K562 (cell line): ENCODE results near the gene SIGLEC6. TPM values are rescaled to one million over a fixed set of nuclear protein-coding genes. Genes with fewer than 3 reads are reported as not detected.

Source experiments
- ASH1L ChIP-seq: fragments of 450-650 bp; IDR thresholded peaks from 2 replicates; pipeline ENCODE4 v1.6.1; 2018; ENCODE audit warnings: borderline replicate concordance, mild to moderate bottlenecking, low read depth; ENCODE audit not compliant: partially characterized antibody
- BACH1 ChIP-seq: fragments of 200-800 bp; sonication (Bioruptor generic); IDR thresholded peaks from 2 replicates; pipeline ENCODE4 v1.6.1; 2016; ENCODE audit warnings: missing genetic modification characterization, missing compliant biosample characterization
- DLX4 ChIP-seq: fragments of 250-450 bp; sonication (Bioruptor Pico); IDR thresholded peaks from 2 replicates; pipeline ENCODE4 v1.6.1; 2021; ENCODE audit warnings: mild to moderate bottlenecking
- E2F6 ChIP-seq, 2 experiments: IDR thresholded peaks; 2 replicates each; pipeline ENCODE4 v1.6.1; 2011; ENCODE audit warnings: borderline replicate concordance in 1 of 2, control low read depth in 1 of 2, low read depth in 1 of 2, low read length in 1 of 2, mild to moderate bottlenecking in 1 of 2, mixed read lengths in 1 of 2, moderate library complexity in 1 of 2; ENCODE audit not compliant: insufficient read depth in 1 of 2, insufficient read length in 1 of 2, poor library complexity in 1 of 2, severe bottlenecking in 1 of 2; ENCODE audit errors: extremely low read depth in 1 of 2
- ESRRA ChIP-seq: fragments of 450-650 bp; IDR thresholded peaks from 2 replicates; pipeline ENCODE4 v1.6.1; 2014; ENCODE audit warnings: low read depth, mild to moderate bottlenecking, moderate library complexity, borderline replicate concordance
- FOXP1 ChIP-seq: sonication (generic); formaldehyde crosslinking; IDR thresholded peaks from 2 replicates; pipeline ENCODE4 v1.8.0; 2022; ENCODE audit warnings: mild to moderate bottlenecking, missing genetic modification reagents
- HDGF ChIP-seq: fragments of 450-650 bp; IDR thresholded peaks from 2 replicates; pipeline ENCODE4 v1.6.1; 2016
- KLF13 ChIP-seq: fragments of 450-650 bp; IDR thresholded peaks from 2 replicates; pipeline ENCODE4 v1.6.1; 2016; ENCODE audit warnings: missing genetic modification characterization, low read depth, mild to moderate bottlenecking, missing compliant biosample characterization, moderate library complexity, borderline replicate concordance
- LCOR ChIP-seq: sonication (generic); formaldehyde crosslinking; IDR thresholded peaks from 2 replicates; pipeline ENCODE4 v1.8.0; 2022; ENCODE audit warnings: mild to moderate bottlenecking, missing genetic modification reagents
- MAFF ChIP-seq: IDR thresholded peaks from 2 replicates; pipeline ENCODE4 v1.6.1; 2012; ENCODE audit warnings: low read length, improper control_type of control experiment
- MEIS2 ChIP-seq: fragments of 450-650 bp; IDR thresholded peaks from 2 replicates; pipeline ENCODE4 v1.6.1; 2014; ENCODE audit warnings: mild to moderate bottlenecking; ENCODE audit not compliant: partially characterized antibody
- MLX ChIP-seq, 2 experiments: fragments of 450-650 bp in 1 of 2; sonication (generic) in 1 of 2; formaldehyde crosslinking; conservative IDR thresholded peaks; 2 replicates each; pipeline versions ENCODE4 v1.4.0 to v1.8.1; 2020 to 2022; ENCODE audit warnings: mild to moderate bottlenecking in 1 of 2, missing genetic modification reagents in 1 of 2
- MTA1 ChIP-seq: fragments of 450-650 bp; IDR thresholded peaks from 2 replicates; pipeline ENCODE4 v1.6.1; 2017; ENCODE audit warnings: borderline replicate concordance
- NKRF ChIP-seq: fragments of 450-650 bp; IDR thresholded peaks from 2 replicates; pipeline ENCODE4 v1.6.1; 2016; ENCODE audit warnings: borderline replicate concordance
- PBX2 ChIP-seq, 2 experiments: IDR thresholded peaks in 1 of 2; conservative IDR thresholded peaks in 1 of 2; 2 replicates each; pipeline ENCODE4 v1.6.1; 2016; ENCODE audit warnings: low read depth in 2 of 2, mild to moderate bottlenecking in 1 of 2, missing compliant biosample characterization in 1 of 2, missing genetic modification characterization in 1 of 2, moderate library complexity in 1 of 2
- RCOR1 ChIP-seq, 2 experiments: IDR thresholded peaks; 2 replicates each; pipeline ENCODE4 v1.6.1; 2012; ENCODE audit warnings: low read depth in 2 of 2, low read length in 2 of 2, borderline replicate concordance in 1 of 2, improper control_type of control experiment in 1 of 2
- RNF2 ChIP-seq: sonication (generic); IDR thresholded peaks from 2 replicates; pipeline ENCODE4 v1.6.1; 2016
- TFAM ChIP-seq: fragments of 250-450 bp; sonication (Bioruptor Pico); conservative IDR thresholded peaks from 2 replicates; pipeline ENCODE4 v1.5.0; 2021; ENCODE audit warnings: mild to moderate bottlenecking, moderate library complexity
- ZEB2 ChIP-seq: fragments of 450-650 bp; IDR thresholded peaks from 2 replicates; pipeline ENCODE4 v1.6.1; 2016
- ZNF57 ChIP-seq: fragments of 450-650 bp; formaldehyde crosslinking; IDR thresholded peaks from 2 replicates; pipeline ENCODE4 v1.4.0; 2020; ENCODE audit warnings: mild to moderate bottlenecking, moderate library complexity
- polyA plus RNA-seq, 8 experiments: library from polyadenylated mRNA; depleted of rRNA in 4 of 8; stranded (reverse) in 5 of 8; unstranded in 3 of 8; fragments of >200 nt; fragmentation: Nextera tagmentation in 2 of 8; fragmentation: Illumina TruSeq in 1 of 8; extraction: Ambion mirVana in 2 of 8; extraction: Trizol in 1 of 8; gene quantifications; 2 replicates each; pipeline versions ENCODE4 v1.2.1 to v1.2.3, GENCODE V29; 2011 to 2014; ENCODE audit warnings: inconsistent platforms in 1 of 8, missing spikeins in 1 of 8
- total RNA-seq, 7 experiments: library from RNA; depleted of rRNA in 6 of 7; stranded (reverse); fragments of >200 nt in 6 of 7; fragmentation: Illumina TruSeq in 2 of 7; extraction: Trizol in 2 of 7; gene quantifications; 2 replicates each; pipeline versions ENCODE4 v1.2.1 to v1.2.3, GENCODE V29; 2011 to 2021; ENCODE audit warnings: low replicate concordance in 1 of 7

The SIGLEC6 gene
- total and polyA plus RNA-seq, 9 of the 15 experiments (the other 6 are each of a cell fraction or from before 2014, with no cell fraction given), result 0.03 to 17.5 (median 0.71) TPM

GRCh38 chr19:51565583-51565982 lies 34.1 kb upstream of the SIGLEC6 start (continued):
- TF ChIP-seq PBX2 (CRISPR knock-in tag; IDR thresholded peaks at IDR 0.05; ENCODE audit: low read depth) (no peak), PBX2 (tag; conservative IDR thresholded peaks at IDR 0.05; ENCODE audit: low read depth) (no peak), MTA1 (no peak), ASH1L (no peak), HDGF (no peak), NKRF (no peak), RCOR1 (IDR thresholded peaks at IDR 0.05; ENCODE audit: borderline replicate concordance in 1 of 2, low read depth in 2 of 2, low read length in 2 of 2) (peak in 1 of 2 experiments; percentile 88; a peak in 2 of 4 replicates), DLX4 (CRISPR knock-in tag) (no peak), BACH1 (tag) (0 out of 2 replicates have a peak, but pooled peaks have one; percentile 24), KLF13 (tag) (no peak), MLX (CRISPR knock-in tag; conservative IDR thresholded peaks at IDR 0.05) (no peak), TFAM (CRISPR knock-in tag) (no peak), LCOR (CRISPR knock-in tag) (no peak), ESRRA (peak; percentile 76; the same call in 1 of the 2 replicates), ZNF57 (CRISPR knock-in tag) (0 out of 2 replicates have a peak, but pooled peaks have one; percentile 23), MEIS2 (peak; percentile 38), RNF2 (no peak; the same call in 1 of the 2 replicates), E2F6 (IDR thresholded peaks at IDR 0.05; ENCODE audit: borderline replicate concordance in 1 of 2, extremely low read depth in 1 of 2, insufficient read depth in 1 of 2, insufficient read length in 1 of 2, low read depth in 1 of 2, low read length in 1 of 2, poor library complexity in 1 of 2, severe bottlenecking in 1 of 2) (no peak), MAFF (no peak), ZEB2 (peak; percentile 33; the same call in 1 of the 2 replicates), FOXP1 (CRISPR knock-in tag) (no peak)
